ENCODE measurements around the gene EBF4. TPM values are rescaled to one million over a fixed set of nuclear protein-coding genes. Genes with fewer than 3 reads are reported as not detected.

Gene EBF4
- total RNA-seq, 1 donor from 2014 or later, result 19.2 TPM

DNA sequence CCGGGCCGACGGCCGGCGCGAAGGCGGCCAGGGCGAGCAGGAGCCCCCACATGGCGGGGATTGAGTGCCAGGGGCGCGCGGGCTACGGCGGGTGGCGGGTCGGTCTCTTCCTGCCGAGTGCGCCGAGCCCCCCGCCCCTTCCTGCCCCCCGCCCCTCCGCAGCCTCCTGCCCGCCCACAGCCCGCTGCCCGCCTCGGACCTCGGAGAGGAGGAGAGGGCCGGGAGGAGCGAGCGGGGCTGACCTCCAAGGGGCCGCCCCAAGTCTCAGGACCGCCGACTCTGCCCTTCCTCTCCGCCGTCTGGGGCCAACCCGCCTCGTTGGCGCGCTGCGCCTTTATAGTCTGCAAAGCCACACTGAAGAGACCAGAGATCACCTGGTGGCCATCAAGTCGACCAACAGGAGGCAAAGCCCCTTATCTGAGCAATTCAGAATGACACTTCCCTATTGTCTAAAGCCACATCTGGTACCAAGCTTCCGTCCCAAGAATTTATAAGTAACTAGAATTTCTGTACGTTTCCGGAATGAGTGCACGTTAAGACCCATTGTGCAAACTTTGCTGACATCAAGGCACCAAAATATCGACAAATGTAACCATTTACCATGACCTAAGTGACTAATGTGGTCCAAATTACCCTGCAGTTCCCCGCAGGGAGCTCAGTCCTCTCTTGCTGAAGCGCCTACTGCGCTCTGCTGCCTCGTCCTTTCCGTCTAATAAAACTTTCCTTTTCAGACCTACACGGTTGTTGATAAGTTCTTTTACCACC lies 108.1 kb downstream of the EBF4 start, which contains the start of gene CPXM1:
TSS of gene CPXM1 (minus strand) at position 107 of the 765 bp plus-strand sequence. CDS start at position 52, 55 bp downstream.
- no peaks in the 10 kb centered on the region for H3K4me1 ChIP-seq
- H3K27me3 ChIP-seq, result peaks cover 10% of the 10 kb centered on the region
- TF ChIP-seq, protein P1, sequence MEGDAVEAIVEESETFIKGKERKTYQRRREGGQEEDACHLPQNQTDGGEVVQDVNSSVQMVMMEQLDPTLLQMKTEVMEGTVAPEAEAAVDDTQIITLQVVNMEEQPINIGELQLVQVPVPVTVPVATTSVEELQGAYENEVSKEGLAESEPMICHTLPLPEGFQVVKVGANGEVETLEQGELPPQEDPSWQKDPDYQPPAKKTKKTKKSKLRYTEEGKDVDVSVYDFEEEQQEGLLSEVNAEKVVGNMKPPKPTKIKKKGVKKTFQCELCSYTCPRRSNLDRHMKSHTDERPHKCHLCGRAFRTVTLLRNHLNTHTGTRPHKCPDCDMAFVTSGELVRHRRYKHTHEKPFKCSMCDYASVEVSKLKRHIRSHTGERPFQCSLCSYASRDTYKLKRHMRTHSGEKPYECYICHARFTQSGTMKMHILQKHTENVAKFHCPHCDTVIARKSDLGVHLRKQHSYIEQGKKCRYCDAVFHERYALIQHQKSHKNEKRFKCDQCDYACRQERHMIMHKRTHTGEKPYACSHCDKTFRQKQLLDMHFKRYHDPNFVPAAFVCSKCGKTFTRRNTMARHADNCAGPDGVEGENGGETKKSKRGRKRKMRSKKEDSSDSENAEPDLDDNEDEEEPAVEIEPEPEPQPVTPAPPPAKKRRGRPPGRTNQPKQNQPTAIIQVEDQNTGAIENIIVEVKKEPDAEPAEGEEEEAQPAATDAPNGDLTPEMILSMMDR (IDR thresholded peaks at IDR 0.05), result no peak
- H3K27ac ChIP-seq, result no peak within 1 kb of the TSS
- H3K4me3 ChIP-seq, result peak within 1 kb of the TSS; percentile 32 to 53
- intact Hi-C loops (cut with DNase I), result no loop called here
- DNase-seq (ENCODE audit: low spot score in 2 of 2), result no peak
- H3K36me3 ChIP-seq, result no peaks in the 10 kb centered on the region
- H3K9me3 ChIP-seq, result no peaks in the 10 kb centered on the region

DNA sequence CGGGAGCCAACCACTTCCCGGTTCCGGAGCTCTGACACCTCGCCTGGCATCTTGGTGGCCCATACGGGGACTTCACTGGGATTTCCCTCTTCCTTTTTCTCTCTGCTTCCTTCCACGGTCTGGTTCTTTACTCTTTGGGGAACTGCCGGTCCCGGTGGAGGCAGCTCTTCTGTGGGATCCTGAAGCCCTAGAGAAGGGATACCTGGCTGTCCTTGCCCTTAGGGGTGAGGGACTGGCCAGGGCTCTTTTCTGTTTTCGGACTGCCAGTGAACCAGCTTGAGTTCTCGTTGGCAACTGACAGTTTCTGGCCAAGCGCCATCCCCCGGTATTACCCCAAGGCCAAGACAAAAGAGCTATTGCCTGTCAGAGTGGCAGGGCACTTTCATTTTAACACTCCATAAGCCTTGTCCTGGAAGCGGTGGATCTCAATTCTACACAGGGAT lies 108.7 kb downstream of the EBF4 start:
- Histone ChIP-seq H3K27ac (no peak overlapping the region), H3K4me3 (no peak overlapping the region), H3K27me3 (peaks cover 10% of the 10 kb centered on the region), H3K36me3 (no peaks in the 10 kb centered on the region), H3K4me1 (no peaks in the 10 kb centered on the region), H3K9me3 (no peaks in the 10 kb centered on the region)
- TF ChIP-seq, protein P1 (IDR thresholded peaks at IDR 0.05), result no peak
- DNase-seq (ENCODE audit: low spot score in 2 of 2), result no peak
- intact Hi-C loops (cut with DNase I), result no loop called here

DNA sequence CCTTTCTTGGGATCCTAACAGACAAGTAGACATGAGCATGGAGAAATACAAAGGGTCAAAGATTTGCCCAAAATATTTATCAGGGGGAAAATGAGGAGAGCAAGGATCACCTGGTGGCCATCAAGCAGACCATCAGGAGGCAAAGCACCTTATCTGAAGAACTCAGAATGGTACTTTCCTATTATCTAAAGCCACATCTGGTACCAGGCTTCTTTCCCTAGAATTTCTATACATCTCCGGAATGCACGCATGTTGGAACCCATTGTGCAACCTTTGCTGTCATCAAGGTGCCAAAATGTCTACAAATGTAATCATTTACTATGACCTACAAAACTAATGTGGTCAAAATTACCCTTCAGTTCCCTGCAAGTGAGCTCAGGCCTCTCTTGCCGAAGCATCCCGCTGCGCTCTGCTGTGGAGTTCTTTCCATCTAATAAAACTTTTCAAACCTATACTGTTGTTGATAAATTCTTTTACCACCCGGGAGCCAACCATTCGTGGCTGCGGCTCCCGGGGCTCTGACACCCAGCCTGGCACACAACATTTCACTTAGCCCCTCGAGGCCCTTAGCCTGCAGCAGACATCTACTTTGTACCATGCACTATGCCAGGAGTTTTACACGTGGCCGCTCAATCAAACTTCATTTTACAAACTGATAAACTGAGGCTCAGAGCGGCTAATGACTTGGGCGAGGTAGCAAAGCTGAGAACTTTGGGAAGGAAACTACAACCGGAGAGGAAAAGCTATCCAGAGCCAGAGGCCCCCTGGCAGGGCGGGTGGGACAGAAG lies 111.7 kb downstream of the EBF4 start:
- Histone ChIP-seq H3K36me3 (no peaks in the 10 kb centered on the region), H3K9me3 (no peaks in the 10 kb centered on the region), H3K27me3 (peaks cover 10% of the 10 kb centered on the region), H3K4me3 (no peak overlapping the region), H3K4me1 (no peaks in the 10 kb centered on the region), H3K27ac (no peak overlapping the region)
- peak in 1 of 2 donors; percentile 7 for DNase-seq (ENCODE audit: low spot score in 2 of 2)
- TF ChIP-seq, protein P1 (IDR thresholded peaks at IDR 0.05), result no peak
- intact Hi-C loops (cut with DNase I), result no loop called here

DNA sequence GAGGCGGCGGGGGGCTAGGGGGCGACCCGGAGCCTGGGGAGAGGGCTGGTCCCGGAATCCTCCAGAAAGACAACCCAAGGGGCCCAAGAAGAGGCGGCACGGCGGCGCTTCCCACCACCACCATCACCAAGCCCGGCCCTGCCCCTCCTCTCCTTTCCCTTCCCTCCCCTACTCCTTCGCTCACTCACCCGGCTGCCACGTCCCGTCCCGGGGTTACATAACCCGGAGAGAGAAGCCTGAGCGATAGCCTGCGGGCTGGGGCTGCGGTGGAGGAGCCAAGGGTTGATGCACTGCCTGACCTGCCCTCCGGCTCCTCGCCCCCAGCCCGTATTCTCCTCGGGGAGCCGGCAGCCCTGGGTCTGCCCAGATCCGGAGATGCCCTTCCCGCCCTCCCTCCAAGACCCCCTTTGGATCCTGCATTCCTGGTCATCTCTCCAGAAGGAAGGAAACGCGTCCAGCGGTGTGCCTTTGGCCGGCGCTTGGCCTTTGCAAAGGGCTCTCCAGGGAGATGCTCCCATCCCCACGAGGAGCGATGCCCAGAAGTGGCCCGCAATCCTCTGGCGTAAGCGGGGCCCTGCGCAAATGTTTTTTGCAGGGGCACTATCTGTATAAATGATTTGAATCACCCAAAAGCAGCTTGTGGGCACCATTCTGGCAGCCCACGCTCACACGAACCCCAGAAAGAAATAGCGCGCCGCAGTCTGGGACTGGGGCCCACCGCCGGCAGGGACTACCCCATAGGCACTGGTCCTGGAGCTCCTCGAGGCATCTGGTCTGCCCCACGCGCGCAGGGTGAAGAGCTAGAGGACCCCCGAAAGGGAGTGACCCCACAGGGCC lies 112.5 kb downstream of the EBF4 start:
- no peaks in the 10 kb centered on the region for H3K36me3 ChIP-seq
- peaks cover 10% of the 10 kb centered on the region for H3K27me3 ChIP-seq
- no peak overlapping the region for H3K27ac ChIP-seq
- H3K4me1 ChIP-seq, result no peaks in the 10 kb centered on the region
- peak in 1 of 2 donors; percentile 47 for DNase-seq (ENCODE audit: low spot score in 2 of 2)
- no peaks in the 10 kb centered on the region for H3K9me3 ChIP-seq
- H3K4me3 ChIP-seq, result no peak overlapping the region
- intact Hi-C loops (cut with DNase I), result no loop called here
- TF ChIP-seq, protein P1 (IDR thresholded peaks at IDR 0.05), result no peak

DNA sequence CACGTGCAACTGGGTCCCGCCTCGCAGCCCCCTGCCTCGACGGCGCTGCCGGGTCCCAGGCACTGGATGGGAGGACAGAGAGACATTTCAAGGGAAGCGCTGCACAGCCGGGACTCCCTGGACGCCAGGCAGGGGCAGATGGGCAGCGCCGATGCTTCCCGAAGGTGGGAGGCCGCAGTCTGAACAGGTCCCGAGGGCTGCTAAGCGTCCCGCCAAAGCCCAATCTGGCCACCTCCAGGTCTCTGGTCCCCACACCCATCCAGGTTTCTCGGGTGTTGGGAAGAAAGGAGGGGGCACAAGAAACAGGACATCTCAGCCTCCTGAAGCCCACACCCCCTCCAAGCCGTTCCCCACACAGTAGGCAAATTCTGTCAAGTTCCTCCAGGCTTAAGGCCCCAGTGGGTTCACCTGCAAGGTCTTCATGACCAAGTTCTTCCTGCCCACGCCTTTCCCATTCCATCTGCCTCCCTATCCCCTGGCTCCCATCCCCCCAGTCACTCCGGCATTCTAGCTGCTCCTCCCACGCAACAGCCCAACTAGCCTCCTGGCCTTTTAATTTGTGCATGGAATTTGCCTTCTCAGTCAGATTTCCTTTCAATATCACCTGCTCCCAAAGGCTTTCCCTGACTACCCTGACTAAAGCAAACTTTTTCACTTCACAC lies 113.2 kb downstream of the EBF4 start:
- no peak overlapping the region for H3K4me3 ChIP-seq
- intact Hi-C loops (cut with DNase I), result no loop called here
- no peaks in the 10 kb centered on the region for H3K36me3 ChIP-seq
- no peaks in the 10 kb centered on the region for H3K9me3 ChIP-seq
- H3K27ac ChIP-seq, result no peak overlapping the region
- H3K27me3 ChIP-seq, result peaks cover 10% of the 10 kb centered on the region
- no peak for DNase-seq (ENCODE audit: low spot score in 2 of 2)
- no peaks in the 10 kb centered on the region for H3K4me1 ChIP-seq
- TF ChIP-seq, protein P1 (IDR thresholded peaks at IDR 0.05), result no peak

Measured in ascending aorta (tissue), 2 donors.